ENCODE data around the gene EPB41. TPM values are rescaled to one million over a fixed set of nuclear protein-coding genes. Genes with fewer than 3 reads are reported as not detected.

The EPB41 gene
- total and polyA plus RNA-seq, 2 of the 8 experiments (the other 6 are each of a cell fraction or from before 2014, with no cell fraction given), result 36.7 to 109 TPM

- TF ChIP-seq CHD1 (IDR thresholded peaks at IDR 0.05; ENCODE audit: low read depth, low read length) (no peak), TEAD4 (IDR thresholded peaks at IDR 0.05; ENCODE audit: low read depth, low read length) (no peak)
These were observed 14.1 kb downstream of the EPB41 start (continued) for GRCh38 chr1:28928314-28928941.
